Ovary (tissue), 9 donors: Measurements from ENCODE around the gene TNRC6B. TPM values are rescaled to one million over a fixed set of nuclear protein-coding genes. Genes with fewer than 3 reads are reported as not detected.
A peak's percentile ranks its signal among the peaks of the same experiment; 100 is the strongest.
"Not testable (repeated sequence)": the region's sequence is repeated elsewhere in the genome, so short reads cannot be mapped to it uniquely, and the experiment has no call there.

Experiments
- DNase-seq, 5 donors: peaks; one replicate each; pipeline ENCODE4 v3.0.0-alpha.2; 2019 to 2020
- H3K27ac ChIP-seq, 2 donors: fragments of 200-600 bp; one replicate each; pipeline versions ENCODE4 v1.5.1 to v1.8.0; 2019 to 2022
- H3K27me3 ChIP-seq: fragments of 200-600 bp; one replicate; pipeline ENCODE4 v1.8.0; 2022
- H3K36me3 ChIP-seq: fragments of 200-600 bp; sonication (generic); one replicate; pipeline ENCODE4 v1.5.1; 2019
- H3K4me1 ChIP-seq: one replicate; pipeline ENCODE4 v1.8.1; 2013; ENCODE audit warnings: mild to moderate bottlenecking, moderate library complexity; ENCODE audit not compliant: insufficient read depth
- H3K4me3 ChIP-seq: fragments of 200-600 bp; sonication (generic); one replicate; pipeline ENCODE4 v1.5.1; 2017
- H3K9me3 ChIP-seq, 2 donors: fragments of 200-600 bp in 1 of 2; sonication (generic) in 1 of 2; one replicate each; pipeline versions ENCODE4 v1.5.1 to v1.8.1; 2013 to 2019; ENCODE audit warnings: mild to moderate bottlenecking in 1 of 2, moderate library complexity in 1 of 2
- CTCF ChIP-seq, 3 donors: fragments of 450-650 bp in 2 of 3; fragments of 200-600 bp in 1 of 3; IDR thresholded peaks; one replicate each; pipeline versions ENCODE4 v1.5.1 to v1.8.0; 2016 to 2022; ENCODE audit warnings: antibody characterized with exemption in 3 of 3, mild to moderate bottlenecking in 1 of 3
- EP300 ChIP-seq: sonication (generic); formaldehyde crosslinking; IDR thresholded peaks from one replicate; pipeline ENCODE4 v1.6.1; 2017; ENCODE audit warnings: antibody characterized with exemption
- POLR2A ChIP-seq: fragments of 450-650 bp; IDR thresholded peaks from one replicate; pipeline ENCODE4 v1.6.1; 2017; ENCODE audit warnings: antibody characterized with exemption, mild to moderate bottlenecking, moderate library complexity
- WGBS, 3 donors: extraction: QIAGEN DNeasy Blood & Tissue Kit in 1 of 3; methylation state at CpG; one replicate each; pipeline versions ENCODE4 v1.1.5 to v1.1.7; 2013 to 2017; 5-methylcytosine and 5-hydroxymethylcytosine counted together
- intact Hi-C, 4 donors: fragments of 100-400 bp; cut with DNase I; formaldehyde crosslinking; loops; one replicate each; pipeline versions ENCODE4 v1.11.0 to v1.15.1; 2022 to 2023
- polyA plus RNA-seq, 2 donors: library from polyadenylated mRNA; stranded (reverse); fragments of 200-250 nt in 1 of 2; fragments of 350-450 nt in 1 of 2; fragmentation: Illumina TruSeq in 1 of 2; extraction: RNeasy Lipid Tissue Mini Kit (QIAGEN cat#74804) in 1 of 2; gene quantifications; one replicate each; pipeline ENCODE4 v1.2.3, GENCODE V29; 2013 to 2014
- total RNA-seq, 7 donors: library from RNA; depleted of rRNA in 2 of 7; stranded (reverse); fragments of >200 nt in 2 of 7; fragmentation: NEBNext Ultra II Directional in 3 of 7; extraction: Animal tissue kit (Norgen Biotek cat#: 25700) in 3 of 7; gene quantifications; one replicate each; pipeline versions ENCODE4 v1.1.0 to v1.2.4, GENCODE V29; 2016 to 2023
- donor health status: DM: no; HTN: no; CAD: no; lungs with moderate emphysema.
- donor health status: DM: no; HTN: no; CAD: no.
- donor health status: Bipolar disorder and iron deficiency.
- donor health status: DM: yes; HTN: yes; CAD: no.
- donor health status: DM: no; HTN: no; CAD: no.
- donor health status: DM: yes; HTN: yes; CAD: no.

TNRC6B gene
- total and polyA plus RNA-seq, 9 donors: 9.4 to 52.1 (median 47.5) TPM

DNA sequence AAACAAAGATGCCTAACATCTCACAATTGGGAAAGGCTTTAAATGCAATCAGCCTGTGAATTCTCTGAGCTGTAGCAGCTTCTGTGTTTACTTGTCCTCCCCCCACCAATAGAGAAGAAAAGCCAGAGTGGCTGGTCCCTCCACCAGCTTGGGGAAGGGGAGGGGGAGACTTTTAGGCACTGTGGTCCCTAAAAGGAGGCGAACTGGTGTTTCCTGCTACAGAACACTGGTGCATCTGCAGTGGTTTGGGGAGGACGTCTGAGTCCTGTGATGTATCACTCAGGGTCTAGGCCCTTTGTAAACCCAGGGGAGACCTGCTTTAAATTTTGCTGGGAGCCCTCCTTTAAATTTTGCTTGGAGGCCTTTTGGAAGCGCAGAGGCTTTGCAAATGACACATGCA lies 16.9 kb downstream of the TNRC6B start:
- WGBS, 3 donors: 70 to 80% (median 75%) methylated on average over 3 of the region's 3 CpGs
- no peak overlapping the region for H3K4me3 ChIP-seq

GRCh38 chr22:40196628-40197360 lies 19.1 kb downstream of the TNRC6B start:
- Histone ChIP-seq H3K4me1 (peaks cover 21% of the 10 kb centered on the region), H3K27ac (peak overlapping the region in 1 of 2 donors; percentile 18), H3K36me3 (no peaks in the 10 kb centered on the region), H3K9me3 (no peaks in the 10 kb centered on the region), H3K27me3 (no peaks in the 10 kb centered on the region), H3K4me3 (no peak overlapping the region)
- 36 to 41% (median 41%) methylated on average over 7 of the region's 7 CpGs for WGBS, 3 donors
- peak in 3 of 5 donors; percentile 34 to 55 (median 43) for DNase-seq
- intact Hi-C loops: loop anchor here in 1 of 4 donors (10.0 kb wide), 1 partner anchor 152 kb away; no protein-coding TSS in a partner anchor
- no peak for TF ChIP-seq CTCF (IDR thresholded peaks at IDR 0.05)
- no peak for TF ChIP-seq POLR2A
- no peak for TF ChIP-seq EP300

More for the DNA sequence above, 16.9 kb downstream of the TNRC6B start:
- Histone ChIP-seq H3K36me3 (no peaks in the 10 kb centered on the region), H3K4me1 (peaks cover 25% of the 10 kb centered on the region), H3K27me3 (no peaks in the 10 kb centered on the region), H3K27ac (no peak overlapping the region), H3K9me3 (no peaks in the 10 kb centered on the region)
- DNase-seq: no peak
- intact Hi-C loops: loop anchor here in 1 of 4 donors (10.0 kb wide), 1 partner anchor 150 kb away; no protein-coding TSS in a partner anchor
- TF ChIP-seq EP300: no peak
- TF ChIP-seq CTCF (IDR thresholded peaks at IDR 0.05): no peak
- TF ChIP-seq POLR2A: no peak

DNA sequence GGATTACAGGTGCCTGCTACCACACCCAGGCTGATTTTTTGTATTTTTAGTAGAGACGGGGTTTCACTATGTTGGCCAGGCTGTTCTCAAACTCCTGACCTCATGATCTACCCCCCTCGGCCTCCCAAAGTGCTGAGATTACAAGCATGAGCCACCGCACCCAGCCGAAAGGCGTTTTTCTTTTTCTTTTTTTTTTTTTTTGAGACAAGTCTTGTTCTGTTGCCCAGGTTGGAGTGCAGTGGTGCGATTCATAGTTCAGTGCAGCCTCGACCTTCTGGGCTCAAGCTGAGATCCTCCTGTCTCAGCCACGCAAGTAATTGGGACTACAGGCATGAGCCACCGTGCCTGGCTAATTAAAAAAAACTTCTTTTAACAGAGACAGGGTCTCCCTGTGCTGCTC lies 19.7 kb downstream of the TNRC6B start:
- H3K9me3 ChIP-seq, H3K4me3 ChIP-seq, H3K27me3 ChIP-seq, DNase-seq, H3K36me3 ChIP-seq: not testable (repeated sequence)
- Histone ChIP-seq H3K27ac (peak overlapping the region in 1 of 2 donors; percentile 18), H3K4me1 (peaks cover 21% of the 10 kb centered on the region)
- WGBS, 3 donors: 24 to 47% (median 38%) methylated on average over 9 of the region's 9 CpGs
- intact Hi-C loops: loop anchor here in 1 of 4 donors (10.0 kb wide), 1 partner anchor 153 kb away; no protein-coding TSS in a partner anchor

GRCh38 chr22:40198733-40199132 lies 21.0 kb downstream of the TNRC6B start:
- no peak for TF ChIP-seq EP300
- TF ChIP-seq POLR2A: no peak
- no peak for TF ChIP-seq CTCF (IDR thresholded peaks at IDR 0.05)
- intact Hi-C loops: loop anchor here in 1 of 4 donors (10.0 kb wide), 1 partner anchor 154 kb away; no protein-coding TSS in a partner anchor
- Histone ChIP-seq H3K4me3 (no peak overlapping the region), H3K4me1 (peaks cover 17% of the 10 kb centered on the region), H3K9me3 (no peaks in the 10 kb centered on the region), H3K27ac (no peak overlapping the region), H3K36me3 (no peaks in the 10 kb centered on the region), H3K27me3 (no peaks in the 10 kb centered on the region)
- no peak for DNase-seq
- 91 to 100% (median 93%) methylated on average over 3 of the region's 3 CpGs for WGBS, 3 donors

DNA sequence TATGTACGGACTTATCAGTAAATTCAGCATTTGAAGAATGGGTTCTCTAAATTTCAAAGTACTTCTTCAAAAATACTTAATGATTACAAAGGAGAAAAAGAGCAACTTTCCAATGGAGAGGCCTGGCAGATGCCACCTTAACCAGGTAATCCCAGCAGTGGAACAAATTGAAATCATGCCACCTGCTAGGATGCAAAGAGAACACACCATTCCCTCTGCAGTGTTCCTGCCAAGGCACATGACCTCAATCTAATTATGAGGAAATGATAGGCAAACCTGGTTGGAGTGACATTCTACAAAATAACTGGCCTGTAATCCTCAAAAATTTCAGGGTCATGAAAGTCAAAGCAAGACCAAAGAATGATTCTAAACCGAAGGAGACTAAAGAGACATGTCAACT lies 21.5 kb downstream of the TNRC6B start:
- intact Hi-C loops: loop anchor here in 1 of 4 donors (10.0 kb wide), 1 partner anchor 154 kb away; no protein-coding TSS in a partner anchor
- Histone ChIP-seq H3K4me1 (peaks cover 14% of the 10 kb centered on the region), H3K4me3 (no peak overlapping the region), H3K36me3 (no peaks in the 10 kb centered on the region), H3K27ac (no peak overlapping the region), H3K27me3 (no peaks in the 10 kb centered on the region), H3K9me3 (no peaks in the 10 kb centered on the region)
- WGBS, 3 donors: 84 to 90% (median 85%) methylated on average over 2 of the region's 2 CpGs
- TF ChIP-seq CTCF (IDR thresholded peaks at IDR 0.05): no peak
- no peak for TF ChIP-seq POLR2A
- TF ChIP-seq EP300: no peak
- DNase-seq: no peak
